AG04450 (cell line): ENCODE data around the gene LRIG1. TPM values are rescaled to one million over a fixed set of nuclear protein-coding genes. Genes with fewer than 3 reads are reported as not detected.
A peak's percentile ranks its signal among the peaks of the same experiment; 100 is the strongest.

Experiments
- CTCF ChIA-PET: fragments of 300-600, 350-600 bp; formaldehyde crosslinking; extraction: SDS; loops from one replicate; lab custom pipeline; 2022; ENCODE audit warnings: antibody characterized with exemption, inconsistent platforms; lab: Charles Lee
- POLR2A ChIA-PET: fragments of 350-600 bp; formaldehyde crosslinking; extraction: SDS; loops from one replicate; lab custom pipeline; 2021; ENCODE audit warnings: antibody characterized with exemption, inconsistent platforms; lab: Yijun Ruan, JAX
- DNase-seq: peaks from one replicate; pipeline ENCODE4 v3.0.0-alpha.2; 2011; ENCODE audit warnings: low read depth, low spot score
- H3K27ac ChIP-seq: one replicate; pipeline ENCODE4 v1.5.1; 2012; ENCODE audit warnings: low read depth, low read length, control low read depth
- H3K27me3 ChIP-seq: one replicate; pipeline ENCODE4 v1.6.0; 2012; ENCODE audit warnings: low read length; ENCODE audit not compliant: control insufficient read depth, insufficient read depth
- H3K4me3 ChIP-seq: 2 replicates; pipeline ENCODE4 v1.5.1; 2011; ENCODE audit warnings: mild to moderate bottlenecking, low read depth, low read length, control low read depth
- H3K9me3 ChIP-seq: 2 replicates; pipeline ENCODE4 v1.5.1; 2012; ENCODE audit warnings: low read length; ENCODE audit not compliant: control insufficient read depth, insufficient read depth
- polyA plus RNA-seq: library from polyadenylated mRNA; depleted of rRNA; stranded (reverse); fragments of >200 nt; gene quantifications from 2 replicates; pipeline ENCODE4 v1.2.3, GENCODE V29; 2011
- TF ChIP-seq, protein P1 (sequence below): IDR thresholded peaks from 2 replicates; pipeline ENCODE4 v1.5.1; 2011; ENCODE audit warnings: low read depth, low read length, control low read depth, inconsistent platforms

LRIG1 gene
- polyA plus RNA-seq, 1 experiment, result 68.3 TPM

DNA sequence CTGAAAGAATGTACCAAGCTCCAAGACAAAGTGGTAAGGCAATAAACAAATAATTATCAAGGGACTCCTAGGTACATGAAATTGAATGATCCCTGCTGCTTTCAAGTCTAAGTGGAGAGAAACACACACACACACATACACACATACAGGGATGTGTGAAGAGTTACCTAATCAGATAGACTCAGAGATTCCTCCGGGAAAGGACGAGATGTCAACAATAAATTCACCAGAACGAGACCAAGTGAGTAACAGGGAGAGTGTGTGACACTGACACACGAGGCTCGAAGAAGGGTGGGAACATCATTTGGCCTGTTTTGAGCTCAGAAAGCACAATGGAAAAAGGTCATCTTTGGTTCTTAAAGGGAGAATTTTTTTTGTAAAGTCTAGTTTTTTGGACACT lies 13.4 kb downstream of the LRIG1 start:
- Histone ChIP-seq H3K27ac (peak overlapping the region; percentile 83), H3K27me3 (no peaks in the 10 kb centered on the region), H3K9me3 (no peaks in the 10 kb centered on the region), H3K4me3 (no peak overlapping the region)
- TF ChIP-seq, protein P1, sequence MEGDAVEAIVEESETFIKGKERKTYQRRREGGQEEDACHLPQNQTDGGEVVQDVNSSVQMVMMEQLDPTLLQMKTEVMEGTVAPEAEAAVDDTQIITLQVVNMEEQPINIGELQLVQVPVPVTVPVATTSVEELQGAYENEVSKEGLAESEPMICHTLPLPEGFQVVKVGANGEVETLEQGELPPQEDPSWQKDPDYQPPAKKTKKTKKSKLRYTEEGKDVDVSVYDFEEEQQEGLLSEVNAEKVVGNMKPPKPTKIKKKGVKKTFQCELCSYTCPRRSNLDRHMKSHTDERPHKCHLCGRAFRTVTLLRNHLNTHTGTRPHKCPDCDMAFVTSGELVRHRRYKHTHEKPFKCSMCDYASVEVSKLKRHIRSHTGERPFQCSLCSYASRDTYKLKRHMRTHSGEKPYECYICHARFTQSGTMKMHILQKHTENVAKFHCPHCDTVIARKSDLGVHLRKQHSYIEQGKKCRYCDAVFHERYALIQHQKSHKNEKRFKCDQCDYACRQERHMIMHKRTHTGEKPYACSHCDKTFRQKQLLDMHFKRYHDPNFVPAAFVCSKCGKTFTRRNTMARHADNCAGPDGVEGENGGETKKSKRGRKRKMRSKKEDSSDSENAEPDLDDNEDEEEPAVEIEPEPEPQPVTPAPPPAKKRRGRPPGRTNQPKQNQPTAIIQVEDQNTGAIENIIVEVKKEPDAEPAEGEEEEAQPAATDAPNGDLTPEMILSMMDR, result no peak
- ChIA-PET POLR2A (no interaction called here), CTCF (interaction anchor here (0.9 to 1.8 kb wide), 2 partner anchors 329 to 332 kb away, joined by 3 to 5 read pairs; no protein-coding TSS in a partner anchor)
- no peak for DNase-seq

DNA sequence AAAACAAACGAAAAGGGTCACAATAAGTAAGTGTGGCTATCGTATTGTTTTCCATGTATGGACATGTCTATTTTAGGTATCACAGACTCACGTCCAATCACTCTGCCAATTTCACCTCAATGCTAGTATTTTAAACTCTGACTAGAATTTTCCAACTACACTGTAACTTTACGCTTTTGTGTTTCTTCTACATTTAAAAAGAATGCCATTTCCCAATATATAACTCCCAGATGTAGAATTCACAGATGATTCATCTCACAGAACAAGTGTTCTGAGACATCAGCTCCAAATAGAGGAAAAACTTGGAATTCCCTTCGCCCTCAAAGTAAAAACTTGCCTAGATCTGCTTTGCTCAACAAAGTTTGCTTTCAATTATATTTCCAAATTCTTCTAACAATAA lies 14.2 kb downstream of the LRIG1 start:
- Histone ChIP-seq H3K27me3 (no peaks in the 10 kb centered on the region), H3K4me3 (no peak overlapping the region; the same call in 1 of the 2 replicates), H3K9me3 (no peaks in the 10 kb centered on the region), H3K27ac (peak overlapping the region; percentile 95)
- TF ChIP-seq, protein P1, result no peak
- peak; percentile 69 for DNase-seq
- POLR2A ChIA-PET, result interaction anchor here (0.7 to 2.1 kb wide), 2 partner anchors 13 to 131 kb away, joined by 3 to 7 read pairs; no protein-coding TSS in a partner anchor
- CTCF ChIA-PET, result interaction anchor here (0.6 to 1.8 kb wide), 6 partner anchors 19 to 332 kb away, joined by 3 to 5 read pairs (median 4); no protein-coding TSS in a partner anchor

DNA sequence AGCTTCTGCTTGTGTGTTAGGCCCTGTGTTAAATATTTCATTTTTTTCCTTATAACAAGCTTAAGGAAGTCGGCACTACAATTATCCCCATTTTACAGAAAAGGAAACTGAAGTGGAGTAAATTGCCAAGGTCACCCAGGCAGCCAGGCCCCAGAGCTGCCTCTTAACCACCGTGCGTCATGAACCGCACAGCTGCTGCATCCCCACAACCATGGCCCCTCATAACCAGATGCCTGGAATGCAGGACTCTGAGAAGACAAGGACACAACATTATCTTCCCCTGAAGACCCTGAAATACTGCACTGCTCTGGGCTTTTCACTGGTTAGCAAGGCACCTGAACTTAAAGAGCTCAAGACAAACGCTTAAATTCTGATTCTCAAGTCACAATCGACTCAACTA lies 14.6 kb downstream of the LRIG1 start:
- ChIA-PET CTCF (interaction anchor here (0.6 to 1.8 kb wide), 5 partner anchors 19 to 333 kb away, joined by 3 to 5 read pairs (median 4); no protein-coding TSS in a partner anchor), POLR2A (interaction anchor here (0.7 to 2.1 kb wide), 2 partner anchors 13 to 131 kb away, joined by 3 to 7 read pairs; no protein-coding TSS in a partner anchor)
- Histone ChIP-seq H3K9me3 (no peaks in the 10 kb centered on the region), H3K4me3 (no peak overlapping the region), H3K27me3 (no peaks in the 10 kb centered on the region), H3K27ac (peak overlapping the region; percentile 95)
- DNase-seq, result no peak
- TF ChIP-seq, protein P1, result no peak

DNA sequence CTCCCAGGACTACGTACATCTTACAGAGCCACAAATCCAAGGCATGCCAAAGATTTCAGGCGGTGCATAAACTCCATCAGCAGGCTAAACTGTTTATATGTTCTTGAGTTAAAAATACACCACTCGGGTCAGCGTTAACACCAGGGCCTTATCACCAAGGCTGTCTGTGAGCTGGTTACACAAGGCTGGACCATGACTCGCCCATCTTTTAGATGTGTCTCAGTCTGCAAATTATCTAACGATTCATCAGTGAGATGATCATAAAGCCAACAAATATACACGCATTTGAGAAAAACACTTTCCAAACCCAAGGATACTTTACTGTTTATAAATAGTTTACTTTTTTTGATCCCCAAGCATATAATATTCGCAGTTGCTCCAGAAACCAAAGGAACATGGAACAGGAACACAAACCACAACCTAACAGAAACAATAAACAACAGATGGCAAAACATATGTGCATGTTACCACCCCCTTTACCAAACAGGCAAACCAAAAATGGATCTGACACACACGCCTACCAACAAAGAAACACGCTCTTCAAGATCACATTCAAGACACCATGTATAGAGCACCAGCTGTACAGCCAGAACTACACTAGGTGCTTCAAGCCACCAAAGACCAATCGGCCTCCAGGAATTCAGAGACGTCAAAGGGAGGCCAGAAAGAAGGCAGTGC lies 15.4 kb downstream of the LRIG1 start:
- Histone ChIP-seq H3K9me3 (no peaks in the 10 kb centered on the region), H3K4me3 (no peak overlapping the region), H3K27me3 (no peaks in the 10 kb centered on the region), H3K27ac (peak overlapping the region; percentile 95)
- TF ChIP-seq, protein P1, result no peak
- ChIA-PET POLR2A (interaction anchor here (0.7 to 2.1 kb wide), 3 partner anchors 12 to 315 kb away, joined by 3 to 7 read pairs (median 5); no protein-coding TSS in a partner anchor), CTCF (interaction anchor here (1.1 to 1.8 kb wide), 3 partner anchors 78 to 334 kb away, joined by 3 to 5 read pairs (median 4); no protein-coding TSS in a partner anchor)
- peak; percentile 90 for DNase-seq
